Right atrium auricular region (tissue), 2 donors: ENCODE measurements around the gene TOP3A. TPM values are rescaled to one million over a fixed set of nuclear protein-coding genes. Genes with fewer than 3 reads are reported as not detected.

Experiments
- DNase-seq: peaks from one replicate; pipeline ENCODE4 v3.0.0-alpha.2; 2019; ENCODE audit warnings: low spot score
- H3K27ac ChIP-seq, 2 donors: fragments of 200-600 bp; sonication (generic); 1 replicate in 1 of 2; 2 replicates in 1 of 2; pipeline ENCODE4 v1.5.1; 2016 to 2019
- H3K27me3 ChIP-seq, 2 donors: fragments of 200-600 bp; sonication (generic); one replicate each; pipeline versions ENCODE4 v1.5.1 to v1.6.0; 2017 to 2019
- H3K36me3 ChIP-seq: fragments of 200-600 bp; sonication (generic); one replicate; pipeline ENCODE4 v1.5.1; 2016
- H3K4me1 ChIP-seq, 2 donors: fragments of 200-600 bp; sonication (generic); one replicate each; pipeline versions ENCODE4 v1.5.1 to v1.6.0; 2017 to 2019
- H3K4me3 ChIP-seq, 2 donors: fragments of 200-600 bp; sonication (generic); 1 replicate in 1 of 2; 2 replicates in 1 of 2; pipeline ENCODE4 v1.5.1; 2017 to 2019; ENCODE audit warnings: mild to moderate bottlenecking in 1 of 2, moderate library complexity in 1 of 2
- H3K9me3 ChIP-seq, 2 donors: fragments of 200-600 bp; sonication (generic); one replicate each; pipeline ENCODE4 v1.5.1; 2019
- CTCF ChIP-seq, 2 donors: fragments of 200-600 bp; sonication (generic); IDR thresholded peaks; one replicate each; pipeline ENCODE4 v1.5.1; 2019; ENCODE audit warnings: antibody characterized with exemption in 2 of 2
- total RNA-seq, 2 donors: library from RNA; depleted of rRNA; stranded (reverse); fragments of >200 nt; gene quantifications; one replicate each; pipeline ENCODE4 v1.1.0, GENCODE V29; 2016

TOP3A gene
- total RNA-seq, 2 donors from 2014 or later: 12.6 to 18.8 TPM

GRCh38 chr17:18254888-18255649 is 59.7 kb downstream of the TOP3A start:
- no peak for DNase-seq
- H3K36me3 ChIP-seq: peaks cover 66% of the 10 kb centered on the region
- no peak for TF ChIP-seq CTCF (IDR thresholded peaks at IDR 0.05)
- H3K27me3 ChIP-seq: no peaks in the 10 kb centered on the region
- no peaks in the 10 kb centered on the region for H3K9me3 ChIP-seq
- H3K27ac ChIP-seq: no peak overlapping the region
- H3K4me1 ChIP-seq: peaks cover 0 to 32% of the 10 kb centered on the region in 2 donors
- H3K4me3 ChIP-seq: no peak overlapping the region

- peaks cover 0 to 26% of the 10 kb centered on the region in 2 donors for H3K4me1 ChIP-seq
- H3K27ac ChIP-seq: no peak overlapping the region
- no peak for TF ChIP-seq CTCF (IDR thresholded peaks at IDR 0.05)
- H3K36me3 ChIP-seq: peaks cover 74% of the 10 kb centered on the region
- H3K9me3 ChIP-seq: no peaks in the 10 kb centered on the region
- H3K27me3 ChIP-seq: no peaks in the 10 kb centered on the region
- no peak overlapping the region for H3K4me3 ChIP-seq
- DNase-seq: no peak
Measured at GRCh38 chr17:18253947-18254821, 60.6 kb downstream of the TOP3A start.

- no peak for DNase-seq
- H3K27me3 ChIP-seq: no peaks in the 10 kb centered on the region
- peaks cover 0 to 30% of the 10 kb centered on the region in 2 donors for H3K4me1 ChIP-seq
- H3K4me3 ChIP-seq: no peak overlapping the region
- no peak for TF ChIP-seq CTCF (IDR thresholded peaks at IDR 0.05)
- no peaks in the 10 kb centered on the region for H3K9me3 ChIP-seq
- H3K27ac ChIP-seq: no peak overlapping the region
- peaks cover 79% of the 10 kb centered on the region for H3K36me3 ChIP-seq
Measured at GRCh38 chr17:18253187-18253884, 61.5 kb downstream of the TOP3A start.

- no peak overlapping the region for H3K27ac ChIP-seq
- H3K27me3 ChIP-seq: no peaks in the 10 kb centered on the region
- H3K4me1 ChIP-seq: peaks cover 0 to 34% of the 10 kb centered on the region in 2 donors
- no peak for TF ChIP-seq CTCF (IDR thresholded peaks at IDR 0.05)
- no peak overlapping the region for H3K4me3 ChIP-seq
- H3K9me3 ChIP-seq: no peaks in the 10 kb centered on the region
- DNase-seq: no peak
- H3K36me3 ChIP-seq: peaks cover 86% of the 10 kb centered on the region
Measured at GRCh38 chr17:18252160-18252559, 62.6 kb downstream of the TOP3A start.

- no peaks in the 10 kb centered on the region for H3K27me3 ChIP-seq
- DNase-seq: no peak
- peaks cover 0 to 30% of the 10 kb centered on the region in 2 donors for H3K4me1 ChIP-seq
- no peak for TF ChIP-seq CTCF (IDR thresholded peaks at IDR 0.05)
- H3K9me3 ChIP-seq: no peaks in the 10 kb centered on the region
- H3K36me3 ChIP-seq: peaks cover 88% of the 10 kb centered on the region
- H3K27ac ChIP-seq: no peak overlapping the region
- no peak overlapping the region for H3K4me3 ChIP-seq
Measured at GRCh38 chr17:18251204-18251603, 63.6 kb downstream of the TOP3A start.
